ENCODE data around the gene PHF21B.

The PHF21B gene

GRCh38 chr22:45007391-45008185 lies 2.2 kb downstream of the PHF21B start:
- no peak for DNase-seq

GRCh38 chr22:45006964-45007390 lies 2.8 kb downstream of the PHF21B start:
- H3K27ac ChIP-seq, result no peak overlapping the region
- peaks cover 0 to 49% (median 36%) of the 10 kb centered on the region in 4 donors for H3K4me1 ChIP-seq
- peaks cover 0 to 94% of the 10 kb centered on the region in 2 donors for H3K27me3 ChIP-seq
- H3K9me3 ChIP-seq, result no peaks in the 10 kb centered on the region
- peak overlapping the region; percentile 38 to 52 for H3K4me3 ChIP-seq
- no peak for DNase-seq
- TF ChIP-seq, protein P1, sequence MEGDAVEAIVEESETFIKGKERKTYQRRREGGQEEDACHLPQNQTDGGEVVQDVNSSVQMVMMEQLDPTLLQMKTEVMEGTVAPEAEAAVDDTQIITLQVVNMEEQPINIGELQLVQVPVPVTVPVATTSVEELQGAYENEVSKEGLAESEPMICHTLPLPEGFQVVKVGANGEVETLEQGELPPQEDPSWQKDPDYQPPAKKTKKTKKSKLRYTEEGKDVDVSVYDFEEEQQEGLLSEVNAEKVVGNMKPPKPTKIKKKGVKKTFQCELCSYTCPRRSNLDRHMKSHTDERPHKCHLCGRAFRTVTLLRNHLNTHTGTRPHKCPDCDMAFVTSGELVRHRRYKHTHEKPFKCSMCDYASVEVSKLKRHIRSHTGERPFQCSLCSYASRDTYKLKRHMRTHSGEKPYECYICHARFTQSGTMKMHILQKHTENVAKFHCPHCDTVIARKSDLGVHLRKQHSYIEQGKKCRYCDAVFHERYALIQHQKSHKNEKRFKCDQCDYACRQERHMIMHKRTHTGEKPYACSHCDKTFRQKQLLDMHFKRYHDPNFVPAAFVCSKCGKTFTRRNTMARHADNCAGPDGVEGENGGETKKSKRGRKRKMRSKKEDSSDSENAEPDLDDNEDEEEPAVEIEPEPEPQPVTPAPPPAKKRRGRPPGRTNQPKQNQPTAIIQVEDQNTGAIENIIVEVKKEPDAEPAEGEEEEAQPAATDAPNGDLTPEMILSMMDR (IDR thresholded peaks at IDR 0.05), result no peak
- H3K36me3 ChIP-seq, result no peaks in the 10 kb centered on the region
- intact Hi-C loops (cut with DNase I; ENCODE audit: low total_unique reads), result no loop called here

More at GRCh38 chr22:45007391-45008185, 2.2 kb downstream of the PHF21B start:
- Histone ChIP-seq H3K4me3 (peak overlapping the region; percentile 38 to 52), H3K4me1 (peaks cover 0 to 49% (median 36%) of the 10 kb centered on the region in 4 donors), H3K36me3 (no peaks in the 10 kb centered on the region), H3K27me3 (peaks cover 0 to 95% of the 10 kb centered on the region in 2 donors), H3K27ac (no peak overlapping the region), H3K9me3 (no peaks in the 10 kb centered on the region)
- intact Hi-C loops (cut with DNase I; ENCODE audit: low total_unique reads), result no loop called here
- TF ChIP-seq, protein P1 (IDR thresholded peaks at IDR 0.05), result no peak

DNA sequence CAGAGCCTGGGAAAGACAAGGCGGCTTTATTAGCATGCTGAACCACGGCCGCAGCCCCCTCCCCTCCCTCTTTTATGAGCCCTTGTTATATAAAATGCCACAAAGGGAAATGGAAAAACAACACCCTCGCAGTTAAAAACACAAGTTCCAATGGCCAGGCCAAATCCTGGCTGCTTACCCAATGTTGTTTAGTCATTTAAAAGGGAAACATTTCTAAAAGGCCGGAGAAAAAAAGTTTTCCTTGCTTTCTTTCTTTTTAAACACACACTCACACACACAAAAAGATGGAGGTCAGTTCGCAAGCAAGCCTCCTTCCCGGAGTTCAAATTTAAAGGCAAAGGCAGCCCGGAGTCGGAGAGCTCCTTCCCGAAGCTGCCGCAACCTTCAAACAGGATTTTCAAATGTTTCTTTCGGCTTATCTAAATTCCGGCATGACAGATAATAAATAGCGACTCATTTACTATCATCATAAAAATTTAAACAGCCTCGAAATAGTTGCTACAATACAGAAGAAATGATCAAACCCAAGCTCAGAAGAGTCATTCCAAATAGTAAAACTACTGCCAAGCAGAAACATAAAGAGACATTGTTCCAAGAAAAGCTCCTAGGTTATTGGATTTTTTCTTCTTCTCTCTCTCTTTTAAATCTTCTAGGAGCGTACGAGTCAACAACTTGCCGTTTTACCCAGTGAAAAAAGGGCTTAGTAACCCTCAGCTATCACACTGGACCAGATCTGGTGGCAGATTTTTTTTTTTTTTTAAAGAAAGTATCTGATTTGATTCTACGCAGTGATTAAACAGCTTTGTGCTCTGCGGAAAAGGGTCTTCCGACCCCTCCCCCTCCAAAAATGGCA lies 3.5 kb downstream of the PHF21B start:
- DNase-seq, result no peak
- TF ChIP-seq, protein P1 (IDR thresholded peaks at IDR 0.05), result no peak
- Histone ChIP-seq H3K4me3 (peak overlapping the region; percentile 38 to 52), H3K27me3 (peaks cover 0 to 88% of the 10 kb centered on the region in 2 donors), H3K4me1 (peaks cover 0 to 49% (median 36%) of the 10 kb centered on the region in 4 donors), H3K27ac (no peak overlapping the region), H3K36me3 (no peaks in the 10 kb centered on the region), H3K9me3 (no peaks in the 10 kb centered on the region)
- intact Hi-C loops (cut with DNase I; ENCODE audit: low total_unique reads), result no loop called here

GRCh38 chr22:45001653-45002052 lies 8.2 kb downstream of the PHF21B start:
- Histone ChIP-seq H3K36me3 (no peaks in the 10 kb centered on the region), H3K27ac (no peak overlapping the region), H3K9me3 (no peaks in the 10 kb centered on the region), H3K27me3 (peaks cover 0 to 77% of the 10 kb centered on the region in 2 donors), H3K4me1 (peaks cover 0 to 10% (median under 1%) of the 10 kb centered on the region in 4 donors), H3K4me3 (no peak overlapping the region)
- DNase-seq, result no peak
- TF ChIP-seq, protein P1 (IDR thresholded peaks at IDR 0.05), result no peak
- intact Hi-C loops (cut with DNase I; ENCODE audit: low total_unique reads), result no loop called here

DNA sequence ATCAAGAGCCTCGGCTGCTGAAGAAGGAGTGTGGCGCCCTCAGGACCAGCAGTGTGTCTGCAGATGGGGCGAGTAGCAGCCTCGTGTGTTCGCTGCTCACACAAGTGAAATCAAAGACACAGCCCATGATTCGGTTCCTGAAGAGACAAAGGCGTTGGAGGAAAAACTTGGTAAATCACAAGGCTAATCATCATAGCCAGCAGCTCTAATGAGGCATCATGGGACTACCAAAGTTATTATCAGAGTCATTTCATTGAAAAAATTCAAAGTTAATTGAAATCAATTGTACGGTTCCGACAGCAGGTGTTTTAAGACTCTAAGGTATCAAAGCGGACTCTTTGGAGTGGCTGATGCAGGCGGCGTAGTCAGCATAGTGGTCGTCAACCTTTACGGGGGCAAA lies 9.5 kb downstream of the PHF21B start:
- Histone ChIP-seq H3K27ac (no peak overlapping the region), H3K4me3 (no peak overlapping the region), H3K27me3 (peaks cover 0 to 72% of the 10 kb centered on the region in 2 donors), H3K36me3 (no peaks in the 10 kb centered on the region), H3K4me1 (no peaks in the 10 kb centered on the region), H3K9me3 (no peaks in the 10 kb centered on the region)
- intact Hi-C loops (cut with DNase I; ENCODE audit: low total_unique reads), result no loop called here
- TF ChIP-seq, protein P1 (IDR thresholded peaks at IDR 0.05), result no peak
- no peak for DNase-seq

All from tibial artery (tissue), 4 donors.